ENCODE results near the gene RRP36.
"Not testable (repeated sequence)": the region's sequence is repeated elsewhere in the genome, so short reads cannot be mapped to it uniquely, and the experiment has no call there.

RRP36 gene

DNA sequence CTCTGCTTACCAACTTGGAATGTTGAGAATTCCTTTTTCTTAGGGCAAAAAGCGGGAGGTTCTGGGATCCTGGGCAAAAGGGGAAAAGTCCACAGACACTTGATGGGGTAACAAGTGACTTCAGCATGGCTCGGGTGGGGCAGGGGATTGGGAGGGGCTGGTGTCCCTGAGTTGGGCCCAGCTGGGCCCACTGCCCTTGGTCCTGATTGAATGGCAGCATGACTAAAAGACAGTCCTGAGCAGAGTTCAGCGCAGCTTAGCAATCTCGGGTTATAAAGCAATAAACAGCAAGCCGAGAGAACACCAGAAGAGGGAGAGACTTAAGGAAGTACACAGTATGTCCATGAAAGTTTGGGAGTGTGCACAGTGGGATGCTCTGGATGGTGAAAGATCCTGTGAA, 31.5 kb upstream of the RRP36 start:
- TF ChIP-seq, protein P1, sequence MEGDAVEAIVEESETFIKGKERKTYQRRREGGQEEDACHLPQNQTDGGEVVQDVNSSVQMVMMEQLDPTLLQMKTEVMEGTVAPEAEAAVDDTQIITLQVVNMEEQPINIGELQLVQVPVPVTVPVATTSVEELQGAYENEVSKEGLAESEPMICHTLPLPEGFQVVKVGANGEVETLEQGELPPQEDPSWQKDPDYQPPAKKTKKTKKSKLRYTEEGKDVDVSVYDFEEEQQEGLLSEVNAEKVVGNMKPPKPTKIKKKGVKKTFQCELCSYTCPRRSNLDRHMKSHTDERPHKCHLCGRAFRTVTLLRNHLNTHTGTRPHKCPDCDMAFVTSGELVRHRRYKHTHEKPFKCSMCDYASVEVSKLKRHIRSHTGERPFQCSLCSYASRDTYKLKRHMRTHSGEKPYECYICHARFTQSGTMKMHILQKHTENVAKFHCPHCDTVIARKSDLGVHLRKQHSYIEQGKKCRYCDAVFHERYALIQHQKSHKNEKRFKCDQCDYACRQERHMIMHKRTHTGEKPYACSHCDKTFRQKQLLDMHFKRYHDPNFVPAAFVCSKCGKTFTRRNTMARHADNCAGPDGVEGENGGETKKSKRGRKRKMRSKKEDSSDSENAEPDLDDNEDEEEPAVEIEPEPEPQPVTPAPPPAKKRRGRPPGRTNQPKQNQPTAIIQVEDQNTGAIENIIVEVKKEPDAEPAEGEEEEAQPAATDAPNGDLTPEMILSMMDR (conservative IDR thresholded peaks at IDR 0.05; ENCODE audit: low read depth, low read length) = no peak
- DNase-seq (ENCODE audit: low read depth) = no peak
- H3K4me3 ChIP-seq (ENCODE audit: low read length) = no peak overlapping the region

DNA sequence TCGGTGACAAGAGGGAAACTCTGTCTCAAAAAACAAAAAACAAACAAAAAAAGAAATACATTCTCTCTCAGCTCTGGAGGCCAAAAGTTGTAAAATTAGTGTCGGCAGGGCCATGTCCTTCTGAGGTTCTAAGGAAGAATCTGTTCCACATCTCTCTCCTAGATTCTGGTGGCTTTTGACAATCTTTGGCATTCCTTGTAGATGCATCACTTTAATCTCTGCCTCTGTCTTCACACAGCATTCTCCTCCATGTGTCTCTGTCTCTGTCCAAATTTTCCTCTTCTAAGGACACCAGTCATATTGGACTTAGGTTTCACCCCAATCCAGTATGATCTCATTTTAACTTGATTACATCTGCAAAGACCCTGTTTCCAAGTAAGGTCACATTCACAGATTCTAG, 28.0 kb upstream of the RRP36 start:
- H3K4me3 ChIP-seq (ENCODE audit: low read length) = no peak overlapping the region
- TF ChIP-seq, protein P1 (conservative IDR thresholded peaks at IDR 0.05; ENCODE audit: low read depth, low read length) = no peak
- no peak for DNase-seq (ENCODE audit: low read depth)

- TF ChIP-seq, protein P1 (conservative IDR thresholded peaks at IDR 0.05; ENCODE audit: low read depth, low read length) = peak; percentile 9
- no peak for DNase-seq (ENCODE audit: low read depth)
- H3K4me3 ChIP-seq (ENCODE audit: low read length) = no peak overlapping the region
These were observed 24.9 kb upstream of the RRP36 start for GRCh38 chr6:42996513-42996912.

GRCh38 chr6:42998205-42998604, 23.2 kb upstream of the RRP36 start:
- DNase-seq (ENCODE audit: low read depth); H3K4me3 ChIP-seq (ENCODE audit: low read length): not testable (repeated sequence)

GRCh38 chr6:43001843-43002242, 19.6 kb upstream of the RRP36 start:
- DNase-seq (ENCODE audit: low read depth) = no peak
- TF ChIP-seq, protein P1 (conservative IDR thresholded peaks at IDR 0.05; ENCODE audit: low read depth, low read length) = no peak
- no peak overlapping the region for H3K4me3 ChIP-seq (ENCODE audit: low read length)

- no peak for DNase-seq (ENCODE audit: low read depth)
- H3K4me3 ChIP-seq (ENCODE audit: low read length) = no peak overlapping the region
- TF ChIP-seq, protein P1 (conservative IDR thresholded peaks at IDR 0.05; ENCODE audit: low read depth, low read length) = no peak
These were observed 15.6 kb upstream of the RRP36 start for GRCh38 chr6:43005844-43006243.

DNA sequence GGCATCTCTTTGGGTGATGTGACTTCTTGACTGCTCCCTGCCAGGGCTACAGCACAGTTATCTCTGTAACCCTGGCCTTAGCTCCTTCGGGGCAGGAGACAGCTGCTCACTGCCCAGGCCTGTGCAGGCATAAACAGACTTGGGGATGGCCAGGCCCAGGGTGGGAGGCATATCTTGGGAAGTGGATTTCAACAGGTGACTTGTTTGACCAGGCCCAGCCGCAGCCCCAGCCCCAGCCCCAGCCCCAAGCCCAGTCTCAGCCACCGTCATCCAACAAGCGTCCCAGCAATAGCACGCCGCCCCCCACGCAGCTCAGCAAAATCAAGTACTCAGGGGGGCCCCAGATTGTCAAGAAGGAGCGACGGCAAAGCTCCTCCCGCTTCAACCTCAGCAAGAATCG, 15.2 kb upstream of the RRP36 start:
- DNase-seq (ENCODE audit: low read depth) = no peak
- no peak overlapping the region for H3K4me3 ChIP-seq (ENCODE audit: low read length)
- TF ChIP-seq, protein P1 (conservative IDR thresholded peaks at IDR 0.05; ENCODE audit: low read depth, low read length) = no peak

GRCh38 chr6:43007126-43007525, 14.3 kb upstream of the RRP36 start:
- TF ChIP-seq, protein P1 (conservative IDR thresholded peaks at IDR 0.05; ENCODE audit: low read depth, low read length) = no peak
- no peak overlapping the region for H3K4me3 ChIP-seq (ENCODE audit: low read length)
- no peak for DNase-seq (ENCODE audit: low read depth)
